Testis (tissue), 5 donors: ENCODE results near the gene TCF20. TPM values are rescaled to one million over a fixed set of nuclear protein-coding genes. Genes with fewer than 3 reads are reported as not detected.

ENCODE experiments used
- DNase-seq: peaks from one replicate; pipeline ENCODE4 v3.0.0-alpha.2; 2019
- H3K27ac ChIP-seq, 2 donors: fragments of 200-600 bp; sonication (generic); one replicate each; pipeline ENCODE4 v1.5.1; 2019
- H3K27me3 ChIP-seq: fragments of 200-600 bp; sonication (generic); one replicate; pipeline ENCODE4 v1.5.1; 2019
- H3K36me3 ChIP-seq: fragments of 200-600 bp; sonication (generic); one replicate; pipeline ENCODE4 v1.5.1; 2017; ENCODE audit warnings: low read depth; ENCODE audit errors: missing control alignments
- H3K4me1 ChIP-seq: fragments of 200-600 bp; sonication (generic); one replicate; pipeline ENCODE4 v1.5.1; 2019
- H3K4me3 ChIP-seq, 2 donors: fragments of 200-600 bp; sonication (generic); one replicate each; pipeline ENCODE4 v1.5.1; 2017 to 2019
- H3K9me3 ChIP-seq: fragments of 200-600 bp; sonication (generic); one replicate; pipeline ENCODE4 v1.5.1; 2017
- POLR2A ChIP-seq: fragments of 450-650 bp; IDR thresholded peaks from one replicate; pipeline ENCODE4 v1.6.1; 2017; ENCODE audit warnings: antibody characterized with exemption, mild to moderate bottlenecking, moderate library complexity
- WGBS, 2 donors: methylation state at CpG; one replicate each; pipeline ENCODE4 v1.1.5; 2018; 5-methylcytosine and 5-hydroxymethylcytosine counted together
- intact Hi-C: fragments of 100-400 bp; cut with DNase I; formaldehyde crosslinking; loops from one replicate; pipeline ENCODE4 v1.15.1; 2023; ENCODE audit warnings: low total_unique reads
- long read RNA-seq, 2 donors: transcript quantifications; one replicate each; lab custom pipeline, GENCODE V29; 2026
- polyA plus RNA-seq: library from polyadenylated mRNA; stranded (reverse); fragments of 350-450 nt; fragmentation: Illumina TruSeq; extraction: RNeasy Lipid Tissue Mini Kit (QIAGEN cat#74804); gene quantifications from one replicate; pipeline ENCODE4 v1.2.3, GENCODE V29; 2014; ENCODE audit warnings: low read depth, low replicate concordance; ENCODE audit not compliant: insufficient read depth
- total RNA-seq, 2 donors: library from RNA; depleted of rRNA; stranded (reverse); fragments of >200 nt; gene quantifications; one replicate each; pipeline ENCODE4 v1.2.3, GENCODE V29; 2016
- TF ChIP-seq, protein P1 (sequence below), 3 experiments: fragments of 450-650 bp in 2 of 3; fragments of 200-600 bp in 1 of 3; sonication (generic) in 1 of 3; IDR thresholded peaks; one replicate each; pipeline ENCODE4 v1.5.1; 2016 to 2019; ENCODE audit warnings: antibody characterized with exemption in 3 of 3, mild to moderate bottlenecking in 2 of 3, moderate library complexity in 1 of 3

Gene TCF20
- total RNA-seq (10 to 100 TPM; 40.5 to 44.8 TPM), polyA plus RNA-seq (41.6 TPM)
- long read RNA-seq, donor 1, full-length matches to known transcripts, result 10 of 15 reads
- long read RNA-seq, donor 1, partial matches to known transcripts, result 5 of 15 reads
- long read RNA-seq, donor 1, other reads (novel, unspliced or antisense), result 0 of 15 reads
- long read RNA-seq, donor 2, full-length matches to known transcripts, result 8 of 15 reads
- long read RNA-seq, donor 2, partial matches to known transcripts, result 0 of 15 reads
- long read RNA-seq, donor 2, other reads (novel, unspliced or antisense), result 7 of 15 reads

DNA sequence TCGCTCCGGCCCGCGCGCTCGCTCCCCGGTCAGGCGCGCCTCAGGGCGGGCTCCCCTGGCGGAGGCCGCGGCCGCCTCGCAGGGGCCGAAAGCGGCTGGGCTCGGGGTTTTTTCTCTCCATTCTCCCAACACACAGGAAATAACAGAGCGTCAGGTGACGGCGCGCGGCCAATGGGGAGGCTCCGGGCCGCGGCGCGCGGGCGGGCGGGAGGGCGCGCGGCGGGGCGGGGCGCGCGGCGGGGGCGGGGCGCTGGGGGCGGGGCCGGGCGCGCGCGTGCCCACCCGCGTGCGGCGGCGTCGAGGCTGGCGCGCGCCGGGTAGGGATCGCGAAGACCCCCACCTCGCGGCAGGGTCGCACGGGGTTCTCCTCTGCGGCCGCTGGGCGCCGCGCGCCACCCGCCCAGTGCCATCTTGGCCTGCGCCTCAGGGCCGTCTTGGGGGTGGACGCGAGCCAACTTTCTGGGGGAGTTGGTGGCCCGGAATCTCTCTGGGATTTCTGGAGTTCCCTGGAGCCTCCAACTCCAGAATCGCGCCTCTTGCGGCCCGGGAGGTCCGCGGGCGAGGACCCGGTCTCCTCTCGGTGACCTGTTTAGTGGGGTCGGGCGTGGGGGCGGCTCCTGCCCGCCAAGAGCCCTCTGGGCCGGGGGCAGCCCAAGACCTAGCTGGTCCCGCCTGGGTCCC, at the start of gene TCF20:
TSS of gene TCF20 (minus strand) at position 144 of the 681 bp plus-strand sequence. CDS start 55,348 bp downstream, outside the sequence.
- H3K4me3 ChIP-seq, result peak within 1 kb of the TSS; percentile 94 to 95
- intact Hi-C loops, result no loop called here
- peak; percentile 85 for DNase-seq
- H3K36me3 ChIP-seq, result no peaks in the 10 kb centered on the region
- no peaks in the 10 kb centered on the region for H3K9me3 ChIP-seq
- peak within 1 kb of the TSS; percentile 87 to 92 for H3K27ac ChIP-seq
- no peaks in the 10 kb centered on the region for H3K27me3 ChIP-seq
- no peak for TF ChIP-seq POLR2A
- TF ChIP-seq, protein P1, sequence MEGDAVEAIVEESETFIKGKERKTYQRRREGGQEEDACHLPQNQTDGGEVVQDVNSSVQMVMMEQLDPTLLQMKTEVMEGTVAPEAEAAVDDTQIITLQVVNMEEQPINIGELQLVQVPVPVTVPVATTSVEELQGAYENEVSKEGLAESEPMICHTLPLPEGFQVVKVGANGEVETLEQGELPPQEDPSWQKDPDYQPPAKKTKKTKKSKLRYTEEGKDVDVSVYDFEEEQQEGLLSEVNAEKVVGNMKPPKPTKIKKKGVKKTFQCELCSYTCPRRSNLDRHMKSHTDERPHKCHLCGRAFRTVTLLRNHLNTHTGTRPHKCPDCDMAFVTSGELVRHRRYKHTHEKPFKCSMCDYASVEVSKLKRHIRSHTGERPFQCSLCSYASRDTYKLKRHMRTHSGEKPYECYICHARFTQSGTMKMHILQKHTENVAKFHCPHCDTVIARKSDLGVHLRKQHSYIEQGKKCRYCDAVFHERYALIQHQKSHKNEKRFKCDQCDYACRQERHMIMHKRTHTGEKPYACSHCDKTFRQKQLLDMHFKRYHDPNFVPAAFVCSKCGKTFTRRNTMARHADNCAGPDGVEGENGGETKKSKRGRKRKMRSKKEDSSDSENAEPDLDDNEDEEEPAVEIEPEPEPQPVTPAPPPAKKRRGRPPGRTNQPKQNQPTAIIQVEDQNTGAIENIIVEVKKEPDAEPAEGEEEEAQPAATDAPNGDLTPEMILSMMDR (IDR thresholded peaks at IDR 0.05), result no peak
- WGBS, 2 donors, result 1 to 40% methylated on average over 1 to 58 of the region's 91 CpGs
- H3K4me1 ChIP-seq, result peaks cover 11% of the 10 kb centered on the region

DNA sequence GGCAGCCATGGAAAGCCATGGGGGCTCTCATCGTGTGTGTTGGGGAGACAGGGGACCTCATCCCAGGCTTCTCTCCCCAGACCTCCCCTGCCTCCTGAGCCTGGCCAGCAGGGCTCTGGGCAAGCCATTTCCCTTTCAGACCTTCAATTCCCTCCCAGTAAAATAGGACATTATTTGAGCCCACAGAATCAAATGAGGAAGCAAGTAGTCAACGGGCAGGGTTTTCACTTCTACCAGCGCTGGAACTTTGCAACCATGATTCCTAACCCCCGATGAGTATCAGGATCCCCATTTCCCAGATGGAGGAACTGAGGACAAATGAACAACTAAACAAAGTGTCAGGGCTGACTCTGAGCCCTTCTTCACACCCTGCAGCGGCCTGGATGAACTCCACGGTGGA, 48.9 kb upstream of the TCF20 start:
- H3K27ac ChIP-seq, result no peak overlapping the region

DNA sequence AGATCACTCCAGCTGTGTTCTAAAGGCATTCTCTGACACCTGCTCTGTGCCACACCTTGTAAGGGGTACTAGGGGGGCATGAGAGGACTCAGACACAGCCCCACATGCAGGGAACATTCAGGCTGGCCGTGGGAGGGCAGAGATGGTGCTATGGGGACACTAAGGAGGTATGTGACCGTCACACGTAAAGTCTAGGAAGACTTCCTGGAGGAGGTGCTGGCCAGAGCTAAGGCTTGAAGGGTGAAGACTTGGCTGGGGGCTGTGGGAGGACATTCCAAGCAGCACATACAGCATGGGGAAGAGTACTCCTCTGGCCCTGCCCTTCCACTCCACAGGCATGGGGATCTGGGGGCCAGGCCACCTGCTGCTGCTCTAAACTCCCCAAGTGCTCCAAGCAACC, 48.5 kb upstream of the TCF20 start:
- Histone ChIP-seq H3K4me1 (no peaks in the 10 kb centered on the region), H3K4me3 (no peak overlapping the region), H3K9me3 (no peaks in the 10 kb centered on the region), H3K36me3 (no peaks in the 10 kb centered on the region), H3K27ac (no peak overlapping the region), H3K27me3 (no peaks in the 10 kb centered on the region)
- intact Hi-C loops, result no loop called here
- no peak for DNase-seq
- TF ChIP-seq, protein P1 (IDR thresholded peaks at IDR 0.05), result no peak
- TF ChIP-seq POLR2A, result no peak
- WGBS, 2 donors, result 92 to 97% methylated on average over 3 of the region's 3 CpGs

More for the DNA sequence above, 48.9 kb upstream of the TCF20 start:
- TF ChIP-seq POLR2A, result no peak
- TF ChIP-seq, protein P1 (IDR thresholded peaks at IDR 0.05), result no peak
- no peaks in the 10 kb centered on the region for H3K27me3 ChIP-seq
- H3K4me3 ChIP-seq, result no peak overlapping the region
- DNase-seq, result no peak
- no peaks in the 10 kb centered on the region for H3K4me1 ChIP-seq
- no peaks in the 10 kb centered on the region for H3K9me3 ChIP-seq
- intact Hi-C loops, result no loop called here
- no peaks in the 10 kb centered on the region for H3K36me3 ChIP-seq
- 83 to 86% methylated on average over 6 of the region's 6 CpGs for WGBS, 2 donors

DNA sequence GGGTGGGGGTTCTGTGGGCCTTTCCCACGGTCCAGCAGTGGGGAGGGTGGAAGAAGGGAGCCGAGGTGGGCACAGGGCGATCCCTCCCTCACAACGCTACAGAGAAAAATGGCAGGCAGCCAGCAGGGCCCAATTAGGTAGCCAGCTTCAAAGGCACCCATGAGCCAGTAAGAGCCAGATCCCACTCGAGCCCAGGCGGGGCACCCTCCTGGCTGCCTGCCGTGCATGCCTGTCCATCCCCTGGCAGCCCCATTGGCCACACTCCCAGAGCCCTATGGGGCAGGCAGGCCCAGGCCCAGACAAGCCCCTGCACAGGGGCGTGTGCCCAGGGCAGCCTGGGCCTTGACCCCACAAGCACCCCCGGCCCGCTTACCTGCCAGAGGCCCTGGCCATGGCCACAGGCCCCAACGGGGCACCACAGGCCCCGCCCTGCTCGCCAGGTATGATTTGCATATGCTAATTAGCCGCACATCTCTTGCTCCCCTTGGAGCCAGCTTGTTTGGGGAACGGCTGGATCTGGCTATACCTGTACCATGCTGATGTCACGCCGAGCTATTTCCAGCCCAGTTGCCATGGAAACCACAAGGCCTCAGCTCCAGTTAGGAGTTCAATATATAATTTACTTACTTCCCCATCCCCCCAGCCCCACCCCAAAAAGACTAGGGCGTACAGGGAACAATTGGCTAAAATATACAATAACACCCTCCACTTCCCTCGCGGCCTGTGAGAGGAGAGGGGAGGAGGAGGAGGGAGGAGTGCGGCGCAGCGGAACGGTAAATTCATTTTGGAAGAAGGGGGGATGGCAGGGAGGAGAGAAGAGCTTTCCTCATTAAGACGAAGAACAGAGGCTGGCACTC, 47.5 kb upstream of the TCF20 start:
- Histone ChIP-seq H3K27me3 (no peaks in the 10 kb centered on the region), H3K27ac (no peak overlapping the region), H3K9me3 (no peaks in the 10 kb centered on the region), H3K4me3 (no peak overlapping the region), H3K36me3 (no peaks in the 10 kb centered on the region), H3K4me1 (no peaks in the 10 kb centered on the region)
- no peak for DNase-seq
- 78 to 82% methylated on average over 21 to 25 of the region's 25 CpGs for WGBS, 2 donors
- TF ChIP-seq POLR2A, result no peak
- TF ChIP-seq, protein P1 (IDR thresholded peaks at IDR 0.05), result no peak
- intact Hi-C loops, result no loop called here
